ENCODE measurements around the gene AP1M1.

AP1M1 gene

DNA sequence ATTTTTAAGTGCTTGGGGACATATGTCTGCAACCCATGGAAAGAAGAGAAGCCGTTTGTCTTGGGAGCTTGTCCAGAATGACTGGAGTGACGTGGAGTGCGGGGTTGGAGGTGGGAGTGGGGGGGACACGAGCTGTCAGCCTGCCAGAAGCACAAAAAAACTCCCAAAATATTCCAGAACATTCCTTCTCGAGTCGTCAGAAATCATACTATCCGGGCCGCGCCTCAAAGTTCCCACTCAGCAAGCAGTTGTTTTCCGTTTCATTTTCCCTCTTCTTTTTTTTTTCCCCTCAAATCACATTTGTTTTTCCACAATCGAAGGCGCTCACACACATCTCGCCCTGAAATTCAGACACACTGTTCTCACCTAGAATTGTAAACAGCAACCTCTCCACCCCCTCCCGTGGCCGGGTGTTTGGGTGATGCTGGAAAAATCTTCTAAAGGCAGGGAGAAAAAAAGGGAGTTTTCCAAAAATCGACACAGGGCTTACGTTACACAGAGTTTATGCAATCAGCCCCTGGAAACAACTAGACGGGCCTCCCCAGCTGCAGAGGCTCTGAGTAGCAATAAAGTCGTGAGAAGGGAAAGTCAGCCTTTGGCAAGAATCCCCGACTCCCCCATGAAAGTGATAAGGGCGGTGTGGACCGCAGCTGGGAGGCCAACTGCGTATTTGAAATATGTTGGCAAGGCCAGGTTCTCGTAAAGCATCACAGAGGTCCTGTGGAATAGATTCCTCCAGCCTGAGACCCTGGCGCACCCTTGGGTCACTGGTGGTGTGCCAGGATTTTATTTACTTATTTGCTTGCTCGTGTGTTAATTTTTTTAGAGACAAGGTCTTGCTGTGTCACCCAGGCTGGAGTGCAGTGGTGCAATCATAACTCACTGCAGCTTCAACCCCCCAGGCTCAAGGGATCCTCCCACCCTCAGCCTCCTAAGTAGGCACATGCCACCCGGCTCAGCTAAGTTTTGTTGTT is 95.7 kb downstream of the AP1M1 start:
- H3K27ac ChIP-seq (ENCODE audit: low read depth, low read length): no peak overlapping the region
- H3F3A ChIP-seq (ENCODE audit: control insufficient read depth, insufficient read depth): no peaks in the 10 kb centered on the region
- H3K9me3 ChIP-seq (ENCODE audit: control insufficient read depth, insufficient read depth, low read length): no peaks in the 10 kb centered on the region
- no peaks in the 10 kb centered on the region for H3K27me3 ChIP-seq (ENCODE audit: control insufficient read depth, low read length)
- no peak overlapping the region for H3K4me3 ChIP-seq (ENCODE audit: low read length)
- no peaks in the 10 kb centered on the region for H4K20me1 ChIP-seq (ENCODE audit: control insufficient read depth, insufficient read depth, low read depth, low read length)
- H3K4me2 ChIP-seq (ENCODE audit: low read length): no peak overlapping the region
- no peaks in the 10 kb centered on the region for H3K79me2 ChIP-seq (ENCODE audit: control insufficient read depth, low read length)
- TF ChIP-seq EZH2phosphoT487 (IDR thresholded peaks at IDR 0.05; ENCODE audit: borderline replicate concordance, low read length): no peak
- TF ChIP-seq, protein P1, sequence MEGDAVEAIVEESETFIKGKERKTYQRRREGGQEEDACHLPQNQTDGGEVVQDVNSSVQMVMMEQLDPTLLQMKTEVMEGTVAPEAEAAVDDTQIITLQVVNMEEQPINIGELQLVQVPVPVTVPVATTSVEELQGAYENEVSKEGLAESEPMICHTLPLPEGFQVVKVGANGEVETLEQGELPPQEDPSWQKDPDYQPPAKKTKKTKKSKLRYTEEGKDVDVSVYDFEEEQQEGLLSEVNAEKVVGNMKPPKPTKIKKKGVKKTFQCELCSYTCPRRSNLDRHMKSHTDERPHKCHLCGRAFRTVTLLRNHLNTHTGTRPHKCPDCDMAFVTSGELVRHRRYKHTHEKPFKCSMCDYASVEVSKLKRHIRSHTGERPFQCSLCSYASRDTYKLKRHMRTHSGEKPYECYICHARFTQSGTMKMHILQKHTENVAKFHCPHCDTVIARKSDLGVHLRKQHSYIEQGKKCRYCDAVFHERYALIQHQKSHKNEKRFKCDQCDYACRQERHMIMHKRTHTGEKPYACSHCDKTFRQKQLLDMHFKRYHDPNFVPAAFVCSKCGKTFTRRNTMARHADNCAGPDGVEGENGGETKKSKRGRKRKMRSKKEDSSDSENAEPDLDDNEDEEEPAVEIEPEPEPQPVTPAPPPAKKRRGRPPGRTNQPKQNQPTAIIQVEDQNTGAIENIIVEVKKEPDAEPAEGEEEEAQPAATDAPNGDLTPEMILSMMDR (IDR thresholded peaks at IDR 0.05; ENCODE audit: low read depth, low read length, poor library complexity, severe bottlenecking): no peak
- H3K9me2 ChIP-seq (replicated peaks; ENCODE audit: control insufficient read depth, low read length): no peaks in the 10 kb centered on the region
- H3K4me1 ChIP-seq (ENCODE audit: control insufficient read depth, low read length): no peaks in the 10 kb centered on the region
- H3K36me3 ChIP-seq (ENCODE audit: control insufficient read depth, low read length): no peaks in the 10 kb centered on the region

DNA sequence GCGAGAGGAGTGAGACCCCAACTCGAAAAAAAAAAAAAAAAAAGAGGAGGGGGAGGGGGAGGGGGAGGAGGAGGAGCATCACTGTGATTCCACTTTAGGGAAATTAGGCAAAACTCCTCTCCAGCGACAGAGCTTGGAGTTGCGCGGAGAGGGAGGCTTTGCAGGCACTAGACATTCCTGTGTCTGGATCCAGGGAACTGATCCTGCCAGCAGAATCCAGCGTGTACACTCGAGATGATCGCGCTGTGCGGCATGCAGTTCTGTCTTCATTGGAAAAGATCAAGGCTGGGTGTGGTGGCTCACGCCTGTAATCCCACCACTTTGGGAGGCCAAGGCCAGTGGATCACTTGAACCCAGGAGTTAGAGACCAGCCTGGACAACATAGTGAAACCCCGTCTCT is 97.3 kb downstream of the AP1M1 start:
- Histone ChIP-seq H3K4me1 (ENCODE audit: control insufficient read depth, low read length) (no peaks in the 10 kb centered on the region), H3K27me3 (ENCODE audit: control insufficient read depth, low read length) (no peaks in the 10 kb centered on the region), H3K79me2 (ENCODE audit: control insufficient read depth, low read length) (no peaks in the 10 kb centered on the region), H4K20me1 (ENCODE audit: control insufficient read depth, insufficient read depth, low read depth, low read length) (no peaks in the 10 kb centered on the region), H3K9me3 (ENCODE audit: control insufficient read depth, insufficient read depth, low read length) (no peaks in the 10 kb centered on the region), H3F3A (ENCODE audit: control insufficient read depth, insufficient read depth) (no peaks in the 10 kb centered on the region), H3K27ac (ENCODE audit: low read depth, low read length) (no peak overlapping the region), H3K9me2 (replicated peaks; ENCODE audit: control insufficient read depth, low read length) (no peaks in the 10 kb centered on the region), H3K36me3 (ENCODE audit: control insufficient read depth, low read length) (no peaks in the 10 kb centered on the region), H3K4me2 (ENCODE audit: low read length) (no peak overlapping the region), H3K4me3 (ENCODE audit: low read length) (no peak overlapping the region)
- TF ChIP-seq, protein P1 (IDR thresholded peaks at IDR 0.05; ENCODE audit: low read depth, low read length, poor library complexity, severe bottlenecking): no peak
- no peak for TF ChIP-seq EZH2phosphoT487 (IDR thresholded peaks at IDR 0.05; ENCODE audit: borderline replicate concordance, low read length)
